Neutrophil (primary cell): ENCODE results near the gene SFTPA1.
"Not testable (repeated sequence)": the region's sequence is repeated elsewhere in the genome, so short reads cannot be mapped to it uniquely, and the experiment has no call there.

Experiments used
- H3K27ac ChIP-seq: fragments of 200-600 bp; sonication (generic); 2 replicates; pipeline ENCODE4 v1.5.1; 2016; ENCODE audit warnings: mild to moderate bottlenecking, moderate library complexity
- H3K27me3 ChIP-seq: fragments of 200-600 bp; sonication (generic); 2 replicates; pipeline ENCODE4 v1.6.0; 2016; ENCODE audit warnings: mild to moderate bottlenecking
- H3K36me3 ChIP-seq: fragments of 200-600 bp; sonication (generic); 2 replicates; pipeline ENCODE4 v1.5.1; 2017
- H3K4me1 ChIP-seq, 2 experiments: fragments of 200-600 bp in 1 of 2; sonication (generic) in 1 of 2; 1 replicate in 1 of 2; 2 replicates in 1 of 2; pipeline versions ENCODE4 v1.5.1 to v1.6.1; 2013 to 2016; ENCODE audit warnings: low read depth in 1 of 2, low read length in 1 of 2, mild to moderate bottlenecking in 1 of 2, moderate library complexity in 1 of 2; ENCODE audit not compliant: control insufficient read depth in 1 of 2, insufficient read depth in 1 of 2
- H3K4me3 ChIP-seq, 2 experiments: fragments of 200-600 bp in 1 of 2; sonication (generic) in 1 of 2; 1 replicate in 1 of 2; 2 replicates in 1 of 2; pipeline ENCODE4 v1.5.1; 2013 to 2016; ENCODE audit warnings: low read depth in 1 of 2, low read length in 1 of 2, mild to moderate bottlenecking in 1 of 2, moderate library complexity in 1 of 2
- H3K9me3 ChIP-seq: fragments of 200-600 bp; sonication (generic); 2 replicates; pipeline ENCODE4 v1.5.1; 2016
- TF ChIP-seq, protein P1 (sequence below): fragments of 200-600 bp; sonication (generic); IDR thresholded peaks from 2 replicates; pipeline ENCODE4 v1.5.1; 2016; ENCODE audit warnings: antibody characterized with exemption

Gene SFTPA1

DNA sequence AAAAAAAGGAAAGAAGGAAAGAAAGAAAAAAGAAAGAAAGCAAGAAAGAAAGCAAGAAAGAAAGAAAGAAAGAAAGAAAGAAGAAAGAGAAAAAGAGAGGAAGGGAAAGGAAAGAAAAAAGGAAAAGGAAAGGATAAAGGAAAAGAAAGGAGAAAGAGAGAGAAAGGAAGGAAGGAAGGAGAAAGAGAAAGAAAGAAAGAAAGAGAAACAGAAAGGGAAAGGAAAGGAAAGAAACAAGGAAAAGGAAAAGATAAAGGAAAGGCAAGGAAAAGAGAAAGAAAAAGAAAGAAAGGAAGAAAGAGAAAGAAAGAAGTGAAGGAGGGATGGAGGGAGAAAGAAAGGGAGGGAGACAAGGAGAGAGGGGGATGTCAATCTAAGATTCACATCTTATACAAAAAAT lies 29.7 kb upstream of the SFTPA1 start:
- Histone ChIP-seq H3K27ac (no peak overlapping the region), H3K4me1 (no peaks in the 10 kb centered on the region), H3K27me3 (no peaks in the 10 kb centered on the region), H3K9me3 (no peaks in the 10 kb centered on the region), H3K36me3 (no peaks in the 10 kb centered on the region), H3K4me3 (no peak overlapping the region)
- TF ChIP-seq, protein P1, sequence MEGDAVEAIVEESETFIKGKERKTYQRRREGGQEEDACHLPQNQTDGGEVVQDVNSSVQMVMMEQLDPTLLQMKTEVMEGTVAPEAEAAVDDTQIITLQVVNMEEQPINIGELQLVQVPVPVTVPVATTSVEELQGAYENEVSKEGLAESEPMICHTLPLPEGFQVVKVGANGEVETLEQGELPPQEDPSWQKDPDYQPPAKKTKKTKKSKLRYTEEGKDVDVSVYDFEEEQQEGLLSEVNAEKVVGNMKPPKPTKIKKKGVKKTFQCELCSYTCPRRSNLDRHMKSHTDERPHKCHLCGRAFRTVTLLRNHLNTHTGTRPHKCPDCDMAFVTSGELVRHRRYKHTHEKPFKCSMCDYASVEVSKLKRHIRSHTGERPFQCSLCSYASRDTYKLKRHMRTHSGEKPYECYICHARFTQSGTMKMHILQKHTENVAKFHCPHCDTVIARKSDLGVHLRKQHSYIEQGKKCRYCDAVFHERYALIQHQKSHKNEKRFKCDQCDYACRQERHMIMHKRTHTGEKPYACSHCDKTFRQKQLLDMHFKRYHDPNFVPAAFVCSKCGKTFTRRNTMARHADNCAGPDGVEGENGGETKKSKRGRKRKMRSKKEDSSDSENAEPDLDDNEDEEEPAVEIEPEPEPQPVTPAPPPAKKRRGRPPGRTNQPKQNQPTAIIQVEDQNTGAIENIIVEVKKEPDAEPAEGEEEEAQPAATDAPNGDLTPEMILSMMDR = no peak

DNA sequence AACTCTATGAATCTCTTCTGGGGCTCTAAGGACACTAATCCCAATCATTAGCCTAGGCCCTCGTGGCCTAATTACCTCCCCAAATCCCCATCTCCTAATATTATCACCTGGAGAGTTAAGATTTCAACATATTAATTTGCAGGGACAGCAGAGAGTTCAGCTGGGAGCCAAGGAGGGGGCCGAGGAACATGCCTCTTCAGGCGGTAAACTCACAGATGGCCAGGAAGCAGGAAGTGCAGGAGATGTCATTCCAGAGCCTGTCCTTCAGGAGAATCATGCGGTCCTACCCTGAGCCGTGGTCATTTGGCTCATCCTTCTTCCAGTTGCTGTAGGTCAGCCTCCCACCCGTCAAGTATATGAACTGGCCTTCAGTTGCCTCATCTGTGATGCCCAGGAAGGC lies 28.6 kb upstream of the SFTPA1 start:
- H3K27ac ChIP-seq = no peak overlapping the region
- no peaks in the 10 kb centered on the region for H3K36me3 ChIP-seq

DNA sequence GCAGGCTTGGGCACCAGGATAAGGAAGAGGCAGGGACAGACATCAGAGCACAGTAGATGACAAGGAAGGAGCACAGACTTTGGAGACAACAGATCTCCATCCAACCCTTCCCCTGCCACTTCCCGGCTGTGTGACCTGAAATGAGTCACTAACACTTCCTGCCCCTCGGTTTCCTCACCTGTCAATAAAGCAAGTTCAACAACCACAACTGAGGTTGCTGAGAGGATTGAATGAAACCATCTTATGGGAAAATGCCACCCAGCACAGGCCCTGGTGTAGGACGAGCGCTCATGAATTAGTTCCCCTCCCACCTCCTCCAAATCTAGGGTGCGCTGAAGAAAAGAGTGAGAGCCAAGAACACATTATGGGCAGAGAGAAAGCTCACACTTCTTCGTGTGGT lies 27.8 kb upstream of the SFTPA1 start:
- H3K9me3 ChIP-seq, H3K36me3 ChIP-seq, H3K27ac ChIP-seq, H3K4me3 ChIP-seq, H3K27me3 ChIP-seq, H3K4me1 ChIP-seq: not testable (repeated sequence)

More for the DNA sequence above, 28.6 kb upstream of the SFTPA1 start:
- Histone ChIP-seq H3K4me3 (no peak overlapping the region), H3K4me1 (no peaks in the 10 kb centered on the region), H3K27me3 (no peaks in the 10 kb centered on the region), H3K9me3 (no peaks in the 10 kb centered on the region)
- TF ChIP-seq, protein P1 = no peak

DNA sequence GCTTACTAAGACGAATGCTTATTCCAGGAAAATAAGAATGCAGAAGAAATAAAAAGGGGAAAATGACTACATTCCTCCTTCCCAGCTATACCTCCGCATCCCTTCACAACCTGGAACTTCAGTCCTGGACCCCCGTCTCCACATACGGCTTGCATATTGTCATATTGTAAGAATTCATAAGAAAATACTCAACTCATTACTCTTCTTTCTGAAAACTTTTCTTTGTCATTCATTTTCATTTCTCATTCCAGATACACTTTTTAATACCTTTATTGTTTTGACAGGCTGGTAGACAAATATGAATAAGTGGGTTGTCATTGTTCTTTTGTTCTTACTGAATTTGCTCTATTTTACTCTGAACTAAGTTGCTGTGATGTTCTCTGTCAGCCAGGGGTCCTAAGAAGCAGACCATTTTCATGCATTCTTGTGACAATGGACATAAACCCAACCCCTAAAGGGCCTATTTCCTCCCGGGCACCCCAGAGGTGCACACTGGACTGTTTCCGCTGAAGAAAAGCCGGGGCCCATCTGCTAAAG lies 27.2 kb upstream of the SFTPA1 start:
- TF ChIP-seq, protein P1 = no peak
- H3K27me3 ChIP-seq = no peaks in the 10 kb centered on the region
- H3K4me1 ChIP-seq = no peaks in the 10 kb centered on the region

DNA sequence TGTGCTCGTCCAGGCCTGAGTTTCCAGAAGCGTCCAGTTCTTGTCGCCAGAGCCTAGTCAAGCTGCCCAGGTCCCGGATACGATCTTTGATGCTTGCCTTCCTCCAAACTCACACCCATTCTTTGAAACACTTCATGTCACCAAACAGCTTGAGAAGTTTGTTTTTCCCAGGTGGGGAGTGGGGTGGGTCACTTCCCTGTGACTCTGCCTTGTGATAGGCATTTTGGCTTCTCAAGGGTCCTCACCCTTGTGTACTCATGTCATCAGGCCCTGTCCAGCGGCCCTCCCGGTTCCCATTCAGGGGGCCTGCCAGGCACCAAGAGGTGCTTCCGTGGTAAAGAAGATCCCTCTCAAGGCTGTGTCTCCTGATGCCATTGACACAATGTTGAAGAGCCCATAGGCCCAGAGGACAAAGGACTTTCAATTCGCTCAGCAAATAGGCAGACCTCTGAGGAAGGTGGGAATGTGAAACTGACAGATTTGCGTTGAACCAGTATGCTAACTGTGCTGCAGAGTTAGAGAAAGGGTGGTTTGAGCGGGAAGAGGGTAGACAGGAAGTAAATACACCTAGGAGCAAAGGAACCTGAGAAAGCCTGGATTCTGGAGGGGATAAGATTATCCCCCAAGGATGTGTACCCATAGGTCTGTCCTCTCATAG lies 24.7 kb upstream of the SFTPA1 start:
- H3K27ac ChIP-seq = no peak overlapping the region
- no peaks in the 10 kb centered on the region for H3K4me1 ChIP-seq
- no peaks in the 10 kb centered on the region for H3K9me3 ChIP-seq
- H3K4me3 ChIP-seq = no peak overlapping the region
- H3K36me3 ChIP-seq = no peaks in the 10 kb centered on the region
- no peaks in the 10 kb centered on the region for H3K27me3 ChIP-seq
- TF ChIP-seq, protein P1 = no peak

More for the DNA sequence above, 27.2 kb upstream of the SFTPA1 start:
- Histone ChIP-seq H3K4me3 (no peak overlapping the region), H3K36me3 (no peaks in the 10 kb centered on the region), H3K27ac (no peak overlapping the region), H3K9me3 (no peaks in the 10 kb centered on the region)

DNA sequence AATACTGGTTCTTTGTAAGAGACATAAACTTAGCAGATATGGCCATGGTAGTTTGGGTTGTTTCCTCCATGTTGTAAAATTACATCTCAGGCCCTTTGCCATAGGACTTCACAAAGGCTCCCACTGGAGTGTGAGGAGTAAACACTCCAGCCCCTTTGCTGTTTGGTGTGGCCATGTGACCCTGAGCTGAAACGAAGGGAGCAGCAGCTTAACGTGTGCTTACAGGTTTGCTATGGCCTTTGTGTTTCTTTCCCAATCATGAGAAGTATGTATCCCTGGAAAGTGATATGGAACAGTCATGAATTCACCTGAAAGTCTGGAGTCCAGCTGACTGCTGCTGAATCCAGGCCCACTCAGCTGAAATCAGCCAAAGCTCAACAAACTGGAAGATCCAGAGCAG lies 23.8 kb upstream of the SFTPA1 start:
- H3K4me3 ChIP-seq = no peak overlapping the region

More for the DNA sequence above, 23.8 kb upstream of the SFTPA1 start:
- no peaks in the 10 kb centered on the region for H3K27me3 ChIP-seq
- no peak overlapping the region for H3K27ac ChIP-seq
- H3K9me3 ChIP-seq = no peaks in the 10 kb centered on the region
- H3K36me3 ChIP-seq = no peaks in the 10 kb centered on the region
- H3K4me1 ChIP-seq = no peaks in the 10 kb centered on the region
- TF ChIP-seq, protein P1 = no peak
